Liver (tissue), 9 donors: ENCODE data around the gene SLC9A8. TPM values are rescaled to one million over a fixed set of nuclear protein-coding genes. Genes with fewer than 3 reads are reported as not detected.

Experiments
- DNase-seq: peaks from one replicate; pipeline ENCODE4 v3.0.0-alpha.2; 2017; ENCODE audit warnings: low spot score
- H3K27ac ChIP-seq, 2 donors: one replicate each; pipeline ENCODE4 v1.7.0; 2013; ENCODE audit warnings: inconsistent platforms in 2 of 2, low read length in 2 of 2, control low read depth in 1 of 2, low read depth in 1 of 2, mild to moderate bottlenecking in 1 of 2
- H3K27me3 ChIP-seq, 4 donors: one replicate each; pipeline versions ENCODE4 v1.6.1 to v1.7.0; 2013; ENCODE audit warnings: low read length in 3 of 4, inconsistent platforms in 1 of 4, mild to moderate bottlenecking in 1 of 4, moderate library complexity in 1 of 4; ENCODE audit not compliant: control insufficient read depth in 4 of 4, insufficient read depth in 4 of 4
- H3K36me3 ChIP-seq, 4 donors: one replicate each; pipeline versions ENCODE4 v1.6.1 to v1.7.0; 2013; ENCODE audit warnings: low read length in 3 of 4, mild to moderate bottlenecking in 3 of 4, low read depth in 1 of 4, moderate library complexity in 1 of 4; ENCODE audit not compliant: control insufficient read depth in 4 of 4, insufficient read depth in 3 of 4
- H3K4me1 ChIP-seq, 4 donors: one replicate each; pipeline versions ENCODE4 v1.6.1 to v1.7.0; 2013; ENCODE audit warnings: low read length in 3 of 4, mild to moderate bottlenecking in 3 of 4, moderate library complexity in 1 of 4; ENCODE audit not compliant: control insufficient read depth in 4 of 4, insufficient read depth in 4 of 4
- H3K4me3 ChIP-seq, 3 donors: one replicate each; pipeline versions ENCODE4 v1.6.1 to v1.7.0; 2013; ENCODE audit warnings: low read length in 3 of 3, control low read depth in 1 of 3, low read depth in 1 of 3, mild to moderate bottlenecking in 1 of 3
- H3K9ac ChIP-seq, 2 donors: one replicate each; pipeline ENCODE4 v1.7.0; 2013; ENCODE audit warnings: low read length in 2 of 2, mild to moderate bottlenecking in 2 of 2, moderate library complexity in 2 of 2, control low read depth in 1 of 2, low read depth in 1 of 2
- H3K9me3 ChIP-seq, 4 donors: one replicate each; pipeline versions ENCODE4 v1.6.1 to v1.7.0; 2013; ENCODE audit warnings: low read length in 3 of 4; ENCODE audit not compliant: control insufficient read depth in 4 of 4
- EGR1 ChIP-seq, 2 donors: IDR thresholded peaks; 2 replicates each; pipeline ENCODE4 v1.6.1; 2016 to 2018; ENCODE audit warnings: antibody characterized with exemption in 2 of 2, low read depth in 2 of 2
- FOXA1 ChIP-seq: IDR thresholded peaks from 2 replicates; pipeline ENCODE4 v1.6.1; 2016; ENCODE audit warnings: antibody characterized with exemption
- GABPA ChIP-seq, 2 donors: IDR thresholded peaks in 1 of 2; conservative IDR thresholded peaks in 1 of 2; 2 replicates each; pipeline ENCODE4 v1.6.1; 2016; ENCODE audit warnings: antibody characterized with exemption in 2 of 2, mild to moderate bottlenecking in 1 of 2, moderate library complexity in 1 of 2
- HNF4G ChIP-seq: IDR thresholded peaks from 2 replicates; pipeline ENCODE4 v1.6.1; 2016; ENCODE audit warnings: antibody characterized with exemption
- JUND ChIP-seq, 2 donors: IDR thresholded peaks; 2 replicates each; pipeline ENCODE4 v1.6.1; 2016; ENCODE audit warnings: antibody characterized with exemption in 2 of 2
- NR2F2 ChIP-seq: IDR thresholded peaks from 2 replicates; pipeline ENCODE4 v1.6.1; 2016; ENCODE audit warnings: antibody characterized with exemption
- RAD21 ChIP-seq, 2 donors: IDR thresholded peaks; 2 replicates each; pipeline ENCODE4 v1.6.1; 2016; ENCODE audit warnings: antibody characterized with exemption in 2 of 2, mild to moderate bottlenecking in 2 of 2
- RXRA ChIP-seq, 2 donors: IDR thresholded peaks; 2 replicates each; pipeline ENCODE4 v1.6.1; 2017 to 2018; ENCODE audit warnings: antibody characterized with exemption in 2 of 2, mild to moderate bottlenecking in 1 of 2
- SP1 ChIP-seq: IDR thresholded peaks from 2 replicates; pipeline ENCODE4 v1.6.1; 2018; ENCODE audit warnings: antibody characterized with exemption, mild to moderate bottlenecking
- TAF1 ChIP-seq: conservative IDR thresholded peaks from 2 replicates; pipeline ENCODE4 v1.6.1; 2016; ENCODE audit warnings: antibody characterized with exemption, mild to moderate bottlenecking
- YY1 ChIP-seq: IDR thresholded peaks from 2 replicates; pipeline ENCODE4 v1.6.1; 2016; ENCODE audit warnings: antibody characterized with exemption, mild to moderate bottlenecking
- WGBS: extraction: QIAGEN DNeasy Blood & Tissue Kit; methylation state at CpG from one replicate; pipeline ENCODE4 v1.1.7; 2013; 5-methylcytosine and 5-hydroxymethylcytosine counted together
- polyA plus RNA-seq, 2 donors: library from polyadenylated mRNA; stranded (reverse) in 1 of 2; unstranded in 1 of 2; fragments of 200-250 nt in 1 of 2; fragments of >200 nt in 1 of 2; fragmentation: Nextera tagmentation in 1 of 2; extraction: Ambion mirVana in 1 of 2; gene quantifications; one replicate each; pipeline versions ENCODE4 v1.2.1 to v1.2.3, GENCODE V29; 2013 to 2015
- total RNA-seq, 2 donors: library from RNA; depleted of rRNA; stranded (reverse); fragments of >200 nt; gene quantifications; one replicate each; pipeline ENCODE4 v1.2.3, GENCODE V29; 2014
- TF ChIP-seq, protein P1 (sequence below): IDR thresholded peaks from 2 replicates; pipeline ENCODE4 v1.6.1; 2016; ENCODE audit warnings: antibody characterized with exemption, mild to moderate bottlenecking
- TF ChIP-seq, protein P2 (sequence below): fragments of 150-350 bp; IDR thresholded peaks from 2 replicates; pipeline ENCODE4 v1.5.1; 2017; ENCODE audit warnings: improper control_type of control experiment, low read depth, low read length; ENCODE audit not compliant: missing input control
- TF ChIP-seq, protein P3 (sequence below): IDR thresholded peaks from 2 replicates; pipeline ENCODE4 v1.6.1; 2016; ENCODE audit warnings: antibody characterized with exemption
- TF ChIP-seq, protein P4 (sequence below): IDR thresholded peaks from 2 replicates; pipeline ENCODE4 v1.6.1; 2016; ENCODE audit warnings: antibody characterized with exemption
- donor health status: healthy.
- donor health status: healthy.
- donor health status: healthy.
- donor health status: healthy.
- donor health status: healthy.

The SLC9A8 gene
- total and polyA plus RNA-seq, 4 donors, result 4.0 to 9.5 (median 8.6) TPM

DNA sequence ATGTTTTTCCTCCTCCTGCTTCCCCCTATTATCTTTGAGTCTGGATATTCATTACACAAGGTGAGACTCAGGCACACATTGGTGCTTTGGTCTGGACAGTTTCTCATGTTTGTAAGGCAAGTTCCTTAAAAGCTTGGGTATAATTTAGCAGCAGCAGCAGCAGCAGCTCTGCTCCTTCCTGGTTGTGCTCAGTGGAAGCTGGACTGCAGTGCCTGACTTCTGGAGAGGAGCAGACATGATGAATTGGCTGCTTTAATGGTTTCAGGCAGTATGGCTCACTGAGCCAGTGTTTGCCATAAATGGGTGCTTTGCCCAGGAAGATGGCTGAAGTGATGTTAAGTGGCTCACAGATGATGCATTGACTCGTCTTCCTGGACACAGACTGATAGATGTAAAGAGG lies 32.4 kb downstream of the SLC9A8 start:
- TF ChIP-seq, protein P1, sequence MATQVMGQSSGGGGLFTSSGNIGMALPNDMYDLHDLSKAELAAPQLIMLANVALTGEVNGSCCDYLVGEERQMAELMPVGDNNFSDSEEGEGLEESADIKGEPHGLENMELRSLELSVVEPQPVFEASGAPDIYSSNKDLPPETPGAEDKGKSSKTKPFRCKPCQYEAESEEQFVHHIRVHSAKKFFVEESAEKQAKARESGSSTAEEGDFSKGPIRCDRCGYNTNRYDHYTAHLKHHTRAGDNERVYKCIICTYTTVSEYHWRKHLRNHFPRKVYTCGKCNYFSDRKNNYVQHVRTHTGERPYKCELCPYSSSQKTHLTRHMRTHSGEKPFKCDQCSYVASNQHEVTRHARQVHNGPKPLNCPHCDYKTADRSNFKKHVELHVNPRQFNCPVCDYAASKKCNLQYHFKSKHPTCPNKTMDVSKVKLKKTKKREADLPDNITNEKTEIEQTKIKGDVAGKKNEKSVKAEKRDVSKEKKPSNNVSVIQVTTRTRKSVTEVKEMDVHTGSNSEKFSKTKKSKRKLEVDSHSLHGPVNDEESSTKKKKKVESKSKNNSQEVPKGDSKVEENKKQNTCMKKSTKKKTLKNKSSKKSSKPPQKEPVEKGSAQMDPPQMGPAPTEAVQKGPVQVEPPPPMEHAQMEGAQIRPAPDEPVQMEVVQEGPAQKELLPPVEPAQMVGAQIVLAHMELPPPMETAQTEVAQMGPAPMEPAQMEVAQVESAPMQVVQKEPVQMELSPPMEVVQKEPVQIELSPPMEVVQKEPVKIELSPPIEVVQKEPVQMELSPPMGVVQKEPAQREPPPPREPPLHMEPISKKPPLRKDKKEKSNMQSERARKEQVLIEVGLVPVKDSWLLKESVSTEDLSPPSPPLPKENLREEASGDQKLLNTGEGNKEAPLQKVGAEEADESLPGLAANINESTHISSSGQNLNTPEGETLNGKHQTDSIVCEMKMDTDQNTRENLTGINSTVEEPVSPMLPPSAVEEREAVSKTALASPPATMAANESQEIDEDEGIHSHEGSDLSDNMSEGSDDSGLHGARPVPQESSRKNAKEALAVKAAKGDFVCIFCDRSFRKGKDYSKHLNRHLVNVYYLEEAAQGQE, result no peak
- no peak for TF ChIP-seq SP1
- TF ChIP-seq GABPA (IDR thresholded peaks at IDR 0.05 in 1 of 2, conservative IDR thresholded peaks at IDR 0.05 in 1 of 2), result no peak
- no peak for TF ChIP-seq FOXA1
- TF ChIP-seq, protein P2, sequence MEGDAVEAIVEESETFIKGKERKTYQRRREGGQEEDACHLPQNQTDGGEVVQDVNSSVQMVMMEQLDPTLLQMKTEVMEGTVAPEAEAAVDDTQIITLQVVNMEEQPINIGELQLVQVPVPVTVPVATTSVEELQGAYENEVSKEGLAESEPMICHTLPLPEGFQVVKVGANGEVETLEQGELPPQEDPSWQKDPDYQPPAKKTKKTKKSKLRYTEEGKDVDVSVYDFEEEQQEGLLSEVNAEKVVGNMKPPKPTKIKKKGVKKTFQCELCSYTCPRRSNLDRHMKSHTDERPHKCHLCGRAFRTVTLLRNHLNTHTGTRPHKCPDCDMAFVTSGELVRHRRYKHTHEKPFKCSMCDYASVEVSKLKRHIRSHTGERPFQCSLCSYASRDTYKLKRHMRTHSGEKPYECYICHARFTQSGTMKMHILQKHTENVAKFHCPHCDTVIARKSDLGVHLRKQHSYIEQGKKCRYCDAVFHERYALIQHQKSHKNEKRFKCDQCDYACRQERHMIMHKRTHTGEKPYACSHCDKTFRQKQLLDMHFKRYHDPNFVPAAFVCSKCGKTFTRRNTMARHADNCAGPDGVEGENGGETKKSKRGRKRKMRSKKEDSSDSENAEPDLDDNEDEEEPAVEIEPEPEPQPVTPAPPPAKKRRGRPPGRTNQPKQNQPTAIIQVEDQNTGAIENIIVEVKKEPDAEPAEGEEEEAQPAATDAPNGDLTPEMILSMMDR, result no peak
- TF ChIP-seq YY1, result no peak
- no peak for TF ChIP-seq HNF4G
- TF ChIP-seq, protein P3, sequence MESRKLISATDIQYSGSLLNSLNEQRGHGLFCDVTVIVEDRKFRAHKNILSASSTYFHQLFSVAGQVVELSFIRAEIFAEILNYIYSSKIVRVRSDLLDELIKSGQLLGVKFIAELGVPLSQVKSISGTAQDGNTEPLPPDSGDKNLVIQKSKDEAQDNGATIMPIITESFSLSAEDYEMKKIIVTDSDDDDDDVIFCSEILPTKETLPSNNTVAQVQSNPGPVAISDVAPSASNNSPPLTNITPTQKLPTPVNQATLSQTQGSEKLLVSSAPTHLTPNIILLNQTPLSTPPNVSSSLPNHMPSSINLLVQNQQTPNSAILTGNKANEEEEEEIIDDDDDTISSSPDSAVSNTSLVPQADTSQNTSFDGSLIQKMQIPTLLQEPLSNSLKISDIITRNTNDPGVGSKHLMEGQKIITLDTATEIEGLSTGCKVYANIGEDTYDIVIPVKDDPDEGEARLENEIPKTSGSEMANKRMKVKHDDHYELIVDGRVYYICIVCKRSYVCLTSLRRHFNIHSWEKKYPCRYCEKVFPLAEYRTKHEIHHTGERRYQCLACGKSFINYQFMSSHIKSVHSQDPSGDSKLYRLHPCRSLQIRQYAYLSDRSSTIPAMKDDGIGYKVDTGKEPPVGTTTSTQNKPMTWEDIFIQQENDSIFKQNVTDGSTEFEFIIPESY, result no peak
- no peak for TF ChIP-seq NR2F2
- TF ChIP-seq TAF1, result no peak
- TF ChIP-seq JUND (IDR thresholded peaks at IDR 0.05), result no peak
- TF ChIP-seq RXRA (IDR thresholded peaks at IDR 0.05), result no peak
- H3K27me3 ChIP-seq, result no peaks in the 10 kb centered on the region
- peak overlapping the region in 1 of 2 donors; percentile 47 for H3K27ac ChIP-seq
- no peaks in the 10 kb centered on the region for H3K9me3 ChIP-seq
- no peak overlapping the region for H3K4me3 ChIP-seq
- no peaks in the 10 kb centered on the region for H3K4me1 ChIP-seq
- no peak for DNase-seq
- peaks cover 0 to 8% (median 6%) of the 10 kb centered on the region in 4 donors for H3K36me3 ChIP-seq
- no peak overlapping the region for H3K9ac ChIP-seq
- 84% methylated on average over 1 of the region's 1 CpG for WGBS

DNA sequence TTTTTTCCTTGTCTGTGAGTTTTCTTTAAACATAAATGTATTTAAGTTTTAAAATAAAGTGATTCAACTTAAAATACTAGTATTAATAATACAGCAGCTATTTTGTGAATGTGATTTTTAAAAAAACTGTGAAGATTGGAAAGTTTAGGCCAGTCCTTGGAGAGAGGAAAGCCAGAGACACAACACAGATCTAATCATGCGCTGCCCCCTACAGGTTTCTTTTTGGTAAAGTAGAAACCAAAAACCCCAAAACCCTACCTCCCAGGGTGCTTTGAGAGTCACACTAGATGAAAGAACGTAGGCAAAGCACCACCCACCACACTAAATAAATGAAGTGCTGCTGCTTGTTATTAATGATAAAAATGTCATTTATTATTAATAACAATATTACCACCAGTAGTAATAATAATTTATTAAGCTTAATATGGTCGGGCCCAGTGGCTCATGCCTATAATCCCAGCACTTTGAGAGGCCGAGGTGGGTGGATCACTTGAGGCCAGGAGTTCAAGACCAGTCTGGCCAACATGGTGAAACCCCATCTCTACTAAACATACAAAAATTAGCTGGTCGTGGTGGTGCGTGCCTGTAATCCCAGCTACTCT lies 33.7 kb downstream of the SLC9A8 start:
- no peaks in the 10 kb centered on the region for H3K27me3 ChIP-seq
- no peak for TF ChIP-seq EGR1 (IDR thresholded peaks at IDR 0.05; ENCODE audit: low read depth in 2 of 2)
- TF ChIP-seq, protein P4, sequence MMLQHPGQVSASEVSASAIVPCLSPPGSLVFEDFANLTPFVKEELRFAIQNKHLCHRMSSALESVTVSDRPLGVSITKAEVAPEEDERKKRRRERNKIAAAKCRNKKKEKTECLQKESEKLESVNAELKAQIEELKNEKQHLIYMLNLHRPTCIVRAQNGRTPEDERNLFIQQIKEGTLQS, result no peak
- peak; percentile 89 for TF ChIP-seq RAD21 (IDR thresholded peaks at IDR 0.05)
- TF ChIP-seq TAF1, result no peak
- TF ChIP-seq GABPA (IDR thresholded peaks at IDR 0.05 in 1 of 2, conservative IDR thresholded peaks at IDR 0.05 in 1 of 2), result no peak
- no peak for TF ChIP-seq SP1
- TF ChIP-seq YY1, result no peak
- TF ChIP-seq, protein P2, result peak; percentile 62
- H3K36me3 ChIP-seq, result peaks cover 2 to 13% (median 7%) of the 10 kb centered on the region in 4 donors
- no peaks in the 10 kb centered on the region for H3K4me1 ChIP-seq
- no peak overlapping the region for H3K4me3 ChIP-seq
- WGBS, result 62% methylated on average over 6 of the region's 6 CpGs
- H3K9ac ChIP-seq, result no peak overlapping the region
- no peak overlapping the region for H3K27ac ChIP-seq
- DNase-seq, result peak; percentile 56
- H3K9me3 ChIP-seq, result no peaks in the 10 kb centered on the region
